ENCODE measurements around the gene SPRED3.
"Not testable (repeated sequence)": the region's sequence is repeated elsewhere in the genome, so short reads cannot be mapped to it uniquely, and the experiment has no call there.

The SPRED3 gene, protein sequence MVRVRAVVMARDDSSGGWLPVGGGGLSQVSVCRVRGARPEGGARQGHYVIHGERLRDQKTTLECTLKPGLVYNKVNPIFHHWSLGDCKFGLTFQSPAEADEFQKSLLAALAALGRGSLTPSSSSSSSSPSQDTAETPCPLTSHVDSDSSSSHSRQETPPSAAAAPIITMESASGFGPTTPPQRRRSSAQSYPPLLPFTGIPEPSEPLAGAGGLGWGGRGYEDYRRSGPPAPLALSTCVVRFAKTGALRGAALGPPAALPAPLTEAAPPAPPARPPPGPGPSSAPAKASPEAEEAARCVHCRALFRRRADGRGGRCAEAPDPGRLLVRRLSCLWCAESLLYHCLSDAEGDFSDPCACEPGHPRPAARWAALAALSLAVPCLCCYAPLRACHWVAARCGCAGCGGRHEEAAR

DNA sequence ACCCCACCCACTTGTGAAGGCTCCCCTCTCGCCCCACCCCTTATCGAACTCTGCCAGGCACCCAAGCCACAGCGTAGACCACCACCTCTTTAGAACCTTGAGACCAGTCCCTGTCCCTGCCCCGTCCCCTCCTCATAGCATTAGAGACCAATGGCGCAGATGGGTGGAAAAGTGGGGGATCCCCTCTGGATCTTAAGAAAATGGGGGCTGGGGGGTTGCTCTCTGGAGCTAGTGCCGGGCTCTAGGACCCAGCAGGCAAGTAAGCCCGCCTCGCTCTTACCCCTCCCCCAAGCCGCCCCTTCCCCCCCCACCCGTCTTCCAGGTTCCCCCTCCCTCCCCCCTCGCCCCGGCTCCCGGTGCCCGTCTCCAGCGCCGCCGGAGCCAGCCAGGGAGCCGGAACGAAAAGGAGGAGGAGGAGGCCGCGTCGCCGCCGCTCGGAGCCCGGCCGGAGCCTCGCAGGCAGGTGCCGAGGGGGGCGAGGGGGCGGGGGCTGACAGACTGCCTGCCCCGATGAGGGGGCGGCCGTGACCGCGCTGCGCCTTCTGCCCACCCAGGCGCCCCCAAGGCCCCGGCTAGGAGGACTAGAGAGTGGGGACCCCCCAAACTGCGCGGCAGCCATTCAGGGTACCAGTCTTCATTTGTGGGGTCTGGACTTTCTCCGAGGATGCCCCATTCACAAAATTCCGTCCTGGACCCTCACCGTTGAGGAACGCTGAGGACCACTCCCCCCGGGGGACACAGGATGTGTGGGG lies at the start of gene SPRED3:
Gene SPRED3 (plus strand): TSS at position 349 of the 752 bp plus-strand sequence. CDS start 1,606 bp downstream, outside the sequence.
- FAIRE-seq: no peak

DNA sequence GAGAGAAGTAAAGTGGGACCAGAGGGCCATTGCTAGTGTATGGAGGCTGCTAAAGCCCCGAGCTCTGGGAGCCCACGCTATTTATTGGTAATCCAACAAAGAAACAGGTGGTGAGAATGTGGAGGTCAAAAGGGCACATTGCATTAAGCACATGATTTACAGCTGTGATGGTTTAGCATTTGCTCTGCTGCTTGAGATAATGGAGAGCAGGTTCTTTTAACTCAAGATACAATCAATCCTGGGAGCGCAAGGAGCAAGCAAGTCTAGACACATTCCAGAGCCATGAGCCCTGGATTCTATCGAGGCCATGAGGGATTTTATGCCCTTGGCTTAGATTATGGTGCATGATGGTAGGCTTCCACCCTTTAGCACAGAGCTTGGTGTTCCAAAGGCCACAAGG lies 49.5 kb upstream of the SPRED3 start:
- FAIRE-seq: not testable (repeated sequence)

DNA sequence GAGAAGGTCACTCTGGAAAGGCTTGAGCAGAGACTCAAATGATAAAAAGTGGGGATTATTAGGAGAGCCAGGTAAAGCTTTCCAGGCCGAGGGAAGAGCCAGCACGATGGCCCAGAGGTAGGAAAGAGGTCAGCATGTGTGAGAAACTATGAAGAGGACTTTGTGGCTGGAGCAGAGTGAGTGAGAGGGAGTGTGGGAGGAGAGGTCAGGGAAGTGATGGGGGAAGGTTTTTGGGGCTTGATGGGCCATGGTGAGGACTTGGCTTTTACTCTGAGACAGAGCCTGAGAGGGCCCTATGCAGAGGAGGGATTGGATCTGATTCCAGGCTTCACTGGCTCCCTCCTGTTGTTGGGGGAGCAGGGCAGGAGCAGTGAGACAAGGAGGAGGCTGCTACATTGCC lies 47.6 kb upstream of the SPRED3 start:
- no peak for FAIRE-seq

DNA sequence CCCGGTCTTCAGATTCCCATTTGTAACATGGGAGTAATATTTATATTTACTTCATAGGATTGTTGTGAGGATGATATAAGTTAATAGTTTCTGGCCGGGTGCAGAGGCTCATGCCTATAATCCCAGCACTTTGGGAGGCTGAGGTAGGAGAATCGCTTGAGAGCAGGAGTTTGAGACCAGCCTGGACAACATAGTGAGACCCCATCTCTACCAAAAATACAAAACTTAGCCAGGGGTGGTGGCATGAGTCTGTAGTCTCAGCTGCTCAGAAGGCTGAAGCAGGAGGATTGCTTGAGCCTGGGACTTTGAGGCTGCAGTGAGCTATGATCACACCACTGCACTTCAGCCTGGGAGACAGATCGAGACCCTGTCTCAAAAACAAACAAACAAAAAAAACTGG lies 41.7 kb upstream of the SPRED3 start:
- FAIRE-seq: no peak

DNA sequence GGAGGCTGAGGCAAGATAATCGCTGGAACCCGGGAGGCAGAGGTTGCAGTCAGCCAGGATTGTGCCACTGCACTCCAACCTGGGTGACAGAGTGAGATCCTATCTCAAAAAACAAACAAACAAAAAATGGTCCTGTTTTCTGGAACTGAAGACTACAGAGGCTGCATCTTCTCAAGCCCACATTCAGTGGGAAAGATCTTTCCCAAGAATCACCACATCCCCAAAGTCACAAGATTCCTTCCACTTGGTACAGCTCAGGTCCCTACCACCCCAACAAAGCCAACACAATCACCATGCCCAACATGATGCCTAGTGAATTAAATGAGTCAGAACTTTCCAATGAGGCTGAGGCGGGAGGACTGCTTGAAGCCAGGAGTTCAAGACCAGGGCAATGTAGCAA lies 37.6 kb upstream of the SPRED3 start:
- FAIRE-seq: no peak

DNA sequence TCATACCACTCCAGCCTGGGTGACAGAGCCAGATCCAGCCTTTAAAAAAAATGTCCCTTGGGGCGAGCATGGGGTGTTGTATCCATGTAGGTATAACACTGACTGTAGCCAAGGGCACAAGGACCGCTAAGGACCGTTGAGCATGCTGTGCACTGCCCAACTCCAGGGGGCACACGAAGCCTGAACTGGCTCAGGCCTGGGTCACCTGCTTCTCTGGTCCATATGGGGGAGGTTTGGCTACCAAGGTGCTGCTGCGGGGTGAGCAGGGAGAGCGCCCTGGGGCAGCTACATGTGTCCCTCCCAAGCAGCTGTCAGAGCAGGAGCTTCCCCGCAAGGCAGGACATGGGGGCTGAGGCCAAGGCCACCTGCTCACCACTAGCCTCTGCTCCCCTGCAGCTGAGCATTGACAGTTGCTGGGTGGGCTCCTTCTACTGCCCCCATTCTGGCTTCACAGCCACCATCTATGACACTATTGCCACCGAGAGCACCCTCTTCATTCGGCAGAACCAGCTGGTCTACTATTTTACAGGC lies 36.6 kb upstream of the SPRED3 start:
- no peak for FAIRE-seq

DNA sequence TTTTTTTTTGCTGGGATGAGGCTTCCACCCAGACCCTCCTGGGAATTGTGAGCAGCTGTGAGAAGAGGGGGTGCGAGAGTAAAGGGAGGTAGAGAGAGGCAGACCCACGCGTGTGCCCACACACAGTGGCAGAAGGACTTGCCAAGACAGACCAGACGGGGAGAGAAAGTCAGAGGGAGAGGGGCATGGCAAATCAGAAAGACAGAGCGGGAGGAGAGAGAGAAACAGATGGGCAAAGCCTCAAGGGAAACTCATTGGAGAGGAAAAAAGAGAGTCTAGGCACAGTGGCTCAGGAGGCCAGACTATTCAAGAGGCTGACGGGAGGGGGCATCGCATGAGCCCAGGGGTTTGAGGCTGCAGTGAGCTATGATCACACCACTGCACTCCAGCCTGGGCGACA lies 35.9 kb upstream of the SPRED3 start:
- FAIRE-seq: no peak

DNA sequence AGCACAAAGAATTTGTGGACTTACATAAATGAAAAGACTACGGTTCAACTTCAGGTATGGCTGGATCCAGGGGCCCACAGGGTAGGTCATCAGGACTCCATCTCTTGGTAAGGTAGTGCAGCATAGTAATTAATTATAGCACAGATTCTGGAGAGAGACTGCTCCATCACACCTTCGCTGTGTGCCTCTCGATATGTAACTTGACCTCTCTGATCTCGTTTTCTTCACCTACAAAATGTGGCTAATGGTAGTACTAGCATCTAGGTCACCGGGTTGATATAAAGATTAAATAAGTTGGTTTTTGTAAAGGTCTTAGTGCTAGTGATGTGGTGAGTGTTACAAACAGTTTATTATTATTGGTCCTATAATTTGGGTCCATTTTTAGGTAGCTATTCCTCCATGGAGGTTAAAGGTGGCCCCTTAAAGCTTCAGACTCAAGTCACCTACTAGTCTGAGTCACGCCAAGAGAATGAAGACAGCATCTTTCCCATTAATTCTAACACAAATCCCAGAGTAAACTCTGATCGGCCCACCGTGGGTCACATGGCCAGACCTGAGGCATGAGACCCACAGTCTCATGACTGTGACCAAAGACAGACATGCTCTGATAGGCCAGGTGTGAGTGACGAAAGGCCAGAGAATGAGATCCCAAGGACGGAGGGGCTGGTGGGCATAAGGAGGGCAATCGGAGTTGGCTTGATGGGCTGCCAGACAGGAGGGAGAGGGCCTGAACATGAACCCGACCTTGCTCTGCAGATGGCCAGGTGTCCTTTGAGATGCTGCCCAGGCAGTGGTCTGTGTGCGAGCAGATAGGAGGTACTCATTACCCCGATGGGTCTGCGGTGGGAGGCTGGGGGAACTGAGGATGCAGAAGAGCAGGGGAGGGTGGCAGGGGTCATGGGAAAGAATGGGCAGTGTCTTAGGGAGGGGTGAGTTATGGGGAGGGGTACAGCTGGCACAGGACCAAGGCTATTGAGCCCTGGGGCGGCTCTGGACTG lies 32.5 kb upstream of the SPRED3 start:
- FAIRE-seq: no peak

DNA sequence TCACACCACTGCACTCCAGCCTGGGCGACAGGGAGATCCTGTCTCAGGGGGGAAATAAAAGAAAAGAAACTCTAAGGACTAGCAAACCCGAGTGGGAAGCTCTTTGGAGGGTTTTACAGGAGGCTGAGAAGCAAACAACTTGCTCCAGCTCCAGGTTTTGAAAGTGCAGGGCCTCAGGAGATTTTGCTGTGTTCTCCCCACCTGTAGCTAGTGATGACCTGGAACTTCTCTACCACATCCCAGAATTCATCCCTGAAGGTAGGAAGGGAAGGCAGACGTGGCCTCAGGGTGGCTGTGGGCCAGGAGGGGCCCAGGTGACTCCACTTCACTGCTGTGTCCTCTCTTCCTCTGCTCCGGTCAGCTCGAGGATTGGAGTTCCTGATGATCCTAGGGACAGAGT lies 30.4 kb upstream of the SPRED3 start:
- no peak for FAIRE-seq

DNA sequence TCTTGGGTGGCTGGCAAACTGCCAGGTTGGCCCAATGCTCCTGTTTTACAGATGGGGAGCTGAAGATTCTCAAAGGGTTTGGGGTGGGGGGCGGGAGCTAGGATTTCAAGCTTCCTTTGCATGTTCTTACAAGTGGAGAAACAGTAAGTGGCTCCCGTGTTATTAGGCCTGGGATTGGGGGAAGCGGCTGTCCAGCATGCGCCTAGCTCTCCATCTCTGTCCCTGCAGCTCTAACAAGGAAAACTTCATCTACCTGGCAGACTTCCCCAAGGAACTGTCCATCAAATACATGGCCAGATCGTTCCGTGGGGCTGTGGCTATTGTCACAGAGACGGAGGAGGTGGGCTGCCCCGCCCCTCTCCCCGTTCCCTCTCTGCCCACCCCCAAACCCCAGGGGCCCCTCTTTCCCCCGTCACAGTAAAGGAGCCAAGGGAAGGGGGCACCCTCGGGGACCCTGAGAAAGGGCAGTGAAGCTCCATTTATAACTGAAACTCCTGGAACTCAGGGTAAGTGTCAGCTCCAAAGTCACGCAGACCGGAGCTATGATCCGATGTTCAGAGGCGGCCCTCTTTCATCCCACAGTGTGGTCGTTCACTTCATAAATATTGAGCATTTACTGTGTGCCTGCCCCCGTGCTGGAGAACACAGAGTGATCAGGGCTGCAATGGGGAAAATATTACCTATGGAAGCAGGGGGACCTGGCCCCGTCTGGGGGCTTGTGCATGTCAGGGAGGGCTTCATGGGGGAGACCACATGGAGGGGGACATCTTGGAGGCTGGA lies 29.1 kb upstream of the SPRED3 start:
- FAIRE-seq: no peak

DNA sequence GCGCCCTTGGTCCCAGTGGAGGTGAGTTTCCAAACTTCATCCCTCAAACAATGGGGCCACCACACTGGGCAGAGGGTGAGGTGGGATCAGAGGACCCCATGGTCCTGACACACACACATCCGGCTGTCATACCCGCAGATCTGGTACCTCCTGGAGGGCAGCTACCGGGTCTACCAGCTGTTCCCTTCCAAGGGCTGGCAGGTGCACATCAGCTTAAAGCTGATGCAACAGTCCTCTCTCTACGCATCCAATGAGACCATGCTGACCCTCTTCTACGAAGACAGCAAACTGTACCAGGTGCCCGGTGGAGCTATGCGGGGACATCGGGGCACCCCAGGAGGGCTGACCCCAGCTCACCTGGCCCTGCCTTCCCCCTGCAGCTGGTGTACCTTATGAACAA lies 28.1 kb upstream of the SPRED3 start:
- no peak for FAIRE-seq

DNA sequence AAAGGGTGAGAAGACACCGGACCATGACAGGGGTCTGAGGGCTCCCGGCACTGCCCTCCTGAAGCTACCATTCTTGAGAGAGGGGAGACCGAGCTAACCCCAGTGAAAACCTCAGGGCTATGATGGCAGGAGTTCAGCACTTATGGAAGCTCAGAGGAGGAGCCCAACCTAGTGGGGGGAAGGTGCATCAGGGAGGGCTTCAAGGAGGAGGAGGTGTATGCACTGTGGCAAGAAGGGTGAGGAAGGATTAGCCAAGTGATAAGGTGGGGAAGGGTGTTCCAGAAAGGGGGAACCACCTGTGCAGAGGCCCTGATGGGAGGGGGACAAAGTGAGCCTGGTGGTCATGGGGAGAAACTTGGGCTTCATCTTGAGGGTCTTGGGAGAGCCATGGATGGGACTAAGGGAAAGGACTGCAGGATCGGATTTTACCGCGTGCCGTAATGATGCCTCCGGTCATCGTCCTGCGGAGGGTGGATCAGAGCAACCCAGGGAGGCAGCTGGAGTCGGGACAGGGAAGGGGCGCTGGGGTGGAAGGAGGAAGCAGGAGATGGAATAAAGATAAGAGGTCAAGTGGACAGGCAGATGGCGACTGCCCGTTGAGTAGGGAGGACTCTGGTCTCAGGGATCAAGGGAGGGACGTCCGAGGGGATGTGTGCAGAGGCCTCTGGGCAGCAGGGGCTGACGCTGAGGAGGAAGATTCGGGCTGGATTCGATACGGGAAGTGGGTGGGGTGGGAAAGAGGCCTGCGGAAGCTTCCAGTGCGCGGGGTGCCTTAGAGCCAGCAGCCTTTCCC lies 27.5 kb upstream of the SPRED3 start:
- no peak for FAIRE-seq

DNA sequence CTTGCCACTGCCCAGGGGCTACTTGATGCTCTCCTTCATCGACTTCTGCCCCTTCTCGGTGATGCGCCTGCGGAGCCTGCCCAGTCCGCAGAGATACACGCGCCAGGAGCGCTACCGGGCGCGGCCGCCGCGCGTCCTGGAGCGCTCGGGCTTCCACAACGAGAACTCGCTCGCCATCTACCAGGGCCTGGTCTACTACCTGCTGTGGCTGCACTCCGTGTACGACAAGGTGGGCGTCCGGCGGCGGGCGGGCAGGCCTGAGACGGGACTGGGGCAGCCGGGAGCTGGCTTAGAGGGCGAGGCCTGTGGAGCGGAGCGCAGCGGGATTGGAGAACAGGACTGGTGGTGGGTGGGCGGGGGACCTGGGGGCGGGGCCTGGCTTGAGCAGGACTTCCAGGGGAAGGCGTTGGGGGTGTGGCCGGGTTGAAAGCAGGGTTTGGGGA lies 26.8 kb upstream of the SPRED3 start:
- no peak for FAIRE-seq

DNA sequence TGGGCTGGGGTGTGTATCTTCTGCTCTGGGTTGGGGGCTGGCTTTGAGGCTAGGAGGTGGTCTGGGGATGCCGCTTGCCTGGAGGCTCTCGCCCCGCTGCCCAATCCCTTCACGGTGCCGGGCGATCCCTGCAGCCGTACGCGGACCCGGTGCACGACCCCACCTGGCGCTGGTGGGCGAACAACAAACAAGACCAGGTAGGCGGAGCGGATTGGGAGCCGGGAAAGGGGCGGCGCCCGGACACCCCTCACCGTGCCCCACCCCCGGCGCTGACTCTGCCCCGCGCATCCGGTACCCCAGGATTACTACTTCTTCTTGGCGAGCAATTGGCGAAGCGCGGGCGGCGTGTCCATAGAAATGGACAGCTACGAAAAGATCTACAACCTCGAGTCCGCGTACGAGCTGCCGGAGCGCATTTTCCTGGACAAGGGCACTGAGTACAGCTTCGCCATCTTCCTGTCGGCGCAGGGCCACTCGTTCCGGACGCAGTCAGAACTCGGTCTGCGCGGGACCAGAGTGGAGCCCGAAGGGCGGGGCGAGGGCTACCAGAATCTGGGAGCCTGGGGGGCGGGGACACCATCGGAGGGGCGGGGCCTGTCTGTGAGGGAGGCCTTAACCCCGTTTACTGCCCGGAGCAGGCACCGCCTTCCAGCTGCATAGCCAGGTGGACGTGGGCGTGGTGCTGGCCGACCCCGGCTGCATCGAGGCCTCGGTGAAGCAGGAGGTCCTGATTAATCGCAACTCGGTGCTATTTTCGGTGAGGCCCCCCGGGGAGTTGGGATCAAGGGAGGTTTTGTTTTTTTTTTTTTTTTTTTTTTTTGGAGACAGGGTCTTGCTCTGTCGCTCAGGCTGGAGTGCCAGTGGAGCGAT lies 26.2 kb upstream of the SPRED3 start:
- FAIRE-seq: peak; percentile 60

DNA sequence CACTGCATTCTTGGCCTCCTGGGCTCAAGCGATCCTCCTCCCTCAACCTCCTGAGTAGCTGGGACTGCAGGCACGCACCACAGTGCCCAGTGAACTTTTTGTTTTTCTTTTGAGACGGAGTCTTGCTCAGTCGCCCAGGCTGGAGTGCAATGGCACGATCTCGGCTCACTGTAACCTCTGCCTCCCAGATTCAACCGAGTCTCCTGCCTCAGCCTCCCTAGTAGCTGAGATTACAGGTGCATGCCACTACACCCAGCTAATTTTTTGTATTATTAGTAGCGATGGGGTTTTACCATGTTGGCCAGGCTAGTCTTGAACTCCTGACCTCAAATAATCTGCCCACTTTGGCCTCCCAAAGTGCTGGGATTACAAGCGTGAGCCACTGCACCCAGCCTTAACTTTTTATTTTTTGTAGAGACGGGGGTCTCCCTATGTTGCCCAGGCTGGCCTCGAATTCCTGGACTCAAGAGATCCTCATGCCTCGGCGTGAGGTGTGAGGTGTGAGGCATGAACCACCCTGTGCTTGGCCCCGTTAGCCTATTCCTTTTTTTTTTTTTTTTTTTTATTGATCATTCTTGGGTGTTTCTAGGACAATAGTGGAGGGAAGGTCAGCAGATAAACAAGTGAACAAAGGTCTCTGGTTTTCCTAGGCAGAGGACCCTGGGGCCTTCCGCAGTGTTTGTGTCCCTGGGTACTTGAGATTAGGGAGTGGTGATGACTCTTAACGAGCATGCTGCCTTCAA lies 25.4 kb upstream of the SPRED3 start:
- FAIRE-seq: not testable (repeated sequence)

DNA sequence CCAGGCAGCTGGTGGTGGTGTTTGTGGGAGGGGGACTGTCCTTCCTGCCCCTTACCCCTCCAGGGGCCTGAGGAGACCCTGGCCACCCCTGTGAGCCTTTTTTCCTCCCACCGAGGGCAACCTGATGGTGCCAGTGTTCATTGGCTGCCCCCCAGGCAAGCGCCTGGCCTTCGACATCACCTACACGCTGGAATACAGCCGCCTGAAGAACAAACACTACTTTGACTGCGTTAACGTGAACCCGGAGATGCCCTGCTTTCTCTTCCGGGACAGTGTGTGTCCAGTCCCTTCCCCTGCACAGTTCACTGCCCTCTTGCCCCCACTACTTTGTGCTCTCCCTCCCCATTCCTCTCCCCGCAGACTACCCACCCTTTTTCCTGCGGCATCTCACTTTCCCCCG lies 21.5 kb upstream of the SPRED3 start:
- FAIRE-seq: no peak

DNA sequence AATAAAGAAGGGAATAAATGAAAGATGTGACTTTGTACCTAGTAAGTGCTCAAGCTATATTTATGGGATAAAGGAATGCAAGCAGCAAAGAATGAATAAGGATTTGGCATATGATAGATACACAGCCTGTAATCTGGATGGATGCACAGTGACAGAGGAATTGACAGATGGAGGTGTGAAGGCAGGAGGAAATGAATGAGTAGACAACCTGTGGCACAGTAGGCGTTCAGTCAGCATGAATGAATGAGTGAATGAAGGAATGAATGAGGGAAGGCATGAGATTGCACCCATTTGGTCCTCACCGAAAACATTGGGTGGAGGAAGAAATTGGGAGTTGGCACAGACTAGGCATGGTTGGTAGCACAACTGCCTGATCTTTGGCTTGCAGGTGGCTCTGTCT lies 18.9 kb upstream of the SPRED3 start:
- FAIRE-seq: no peak

DNA sequence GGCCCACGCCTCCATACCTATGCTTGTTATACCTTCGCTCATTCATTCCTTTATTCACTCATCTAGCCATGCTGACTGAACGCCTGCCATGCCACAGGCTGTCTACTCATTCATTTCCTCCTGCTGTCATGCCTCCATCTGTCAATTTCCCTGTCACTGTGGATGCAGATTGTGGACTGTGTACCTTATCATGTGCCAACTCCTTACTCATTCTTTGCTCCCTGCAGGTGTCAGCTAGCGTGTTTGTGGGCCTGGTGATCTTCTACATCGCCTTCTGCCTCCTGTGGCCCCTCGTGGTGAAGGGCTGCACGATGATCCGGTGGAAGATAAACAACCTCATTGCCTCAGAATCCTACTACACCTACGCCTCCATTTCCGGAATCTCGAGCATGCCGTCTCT lies 18.2 kb upstream of the SPRED3 start:
- FAIRE-seq: no peak

DNA sequence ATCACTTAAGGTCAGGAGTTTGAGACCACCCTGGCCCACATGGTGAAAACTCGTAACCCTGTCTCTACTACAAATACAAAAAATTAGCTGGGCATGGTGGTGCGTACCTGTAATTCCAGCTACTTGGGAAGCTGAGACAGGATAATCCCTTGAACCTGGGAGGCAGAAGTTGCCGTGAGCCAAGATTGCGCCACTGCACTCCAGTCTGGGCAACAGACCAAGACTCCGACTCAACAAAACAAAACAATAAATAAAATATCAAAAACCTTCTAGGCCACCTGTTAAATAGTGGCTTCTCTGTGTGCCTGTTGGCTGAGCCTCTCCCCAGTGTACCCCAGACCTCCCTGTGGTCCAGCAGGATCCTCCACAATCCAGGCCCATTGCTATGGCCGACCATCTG lies 17.4 kb upstream of the SPRED3 start:
- no peak for FAIRE-seq

Measured in G401.6 (cell line).